ENCODE data around the gene DPP10.
A peak's percentile ranks its signal among the peaks of the same experiment; 100 is the strongest.

Gene DPP10

GRCh38 chr2:115413791-115414190 lies 971.4 kb downstream of the DPP10 start:
- Histone ChIP-seq H3K4me2 (ENCODE audit: insufficient read depth, low read length, poor library complexity, severe bottlenecking) (no peak overlapping the region), H3K4ac (ENCODE audit: low read length) (no peak overlapping the region), H3K23ac (ENCODE audit: low read depth, low read length, poor library complexity) (no peak overlapping the region), H3K4me3 (ENCODE audit: low read length in 2 of 2) (no peak overlapping the region), H2AFZ (ENCODE audit: low read length) (no peak overlapping the region), H3K27ac (replicated peaks; ENCODE audit: low read length) (no peak overlapping the region), H2BK120ac (ENCODE audit: low read depth, low read length) (no peak overlapping the region), H2AK5ac (ENCODE audit: low read depth, low read length) (no peak overlapping the region), H3K4me1 (ENCODE audit: control insufficient read depth in 2 of 2, insufficient read depth in 1 of 2, low read depth in 1 of 2, low read length in 2 of 2) (no peaks in the 10 kb centered on the region), H2BK15ac (ENCODE audit: low read length) (no peak overlapping the region), H3K27me3 (ENCODE audit: control insufficient read depth in 3 of 3, insufficient read depth in 3 of 3, low read depth in 1 of 3, low read length in 3 of 3) (no peaks in the 10 kb centered on the region), H3K9ac (ENCODE audit: low read depth, low read length, poor library complexity) (no peak overlapping the region), H4K8ac (ENCODE audit: low read depth, low read length) (no peak overlapping the region), H2BK12ac (ENCODE audit: low read length) (no peak overlapping the region), H4K91ac (ENCODE audit: low read depth, low read length, poor library complexity) (no peak overlapping the region), H3K9me3 (replicated peaks in 1 of 2; ENCODE audit: control insufficient read depth in 2 of 2, insufficient read depth in 1 of 2, low read depth in 1 of 2, low read length in 2 of 2) (no peaks in the 10 kb centered on the region), H2BK5ac (ENCODE audit: low read length) (no peak overlapping the region), H3K18ac (ENCODE audit: low read length) (no peak overlapping the region), H3K14ac (ENCODE audit: low read length) (no peak overlapping the region), H3K36me3 (replicated peaks in 1 of 2; ENCODE audit: control insufficient read depth in 2 of 2, insufficient read depth in 2 of 2, low read length in 2 of 2) (no peaks in the 10 kb centered on the region), H3K79me1 (ENCODE audit: low read depth, low read length) (no peaks in the 10 kb centered on the region)
- no CpG with 5 or more reads among the region's 2 CpGs for WGBS, 2 donors (ENCODE audit: extremely low coverage in 2 of 2, insufficient read length in 2 of 2, insufficient replicate concordance in 1 of 2)
- no peak for DNase-seq (ENCODE audit: low spot score)

- Histone ChIP-seq H4K8ac (ENCODE audit: low read depth, low read length) (no peak overlapping the region), H3K14ac (ENCODE audit: low read length) (no peak overlapping the region), H3K9me3 (replicated peaks in 1 of 2; ENCODE audit: control insufficient read depth in 2 of 2, insufficient read depth in 1 of 2, low read depth in 1 of 2, low read length in 2 of 2) (no peaks in the 10 kb centered on the region), H3K23ac (ENCODE audit: low read depth, low read length, poor library complexity) (no peak overlapping the region), H3K36me3 (replicated peaks in 1 of 2; ENCODE audit: control insufficient read depth in 2 of 2, insufficient read depth in 2 of 2, low read length in 2 of 2) (no peaks in the 10 kb centered on the region), H3K4me3 (ENCODE audit: low read length in 2 of 2) (no peak overlapping the region), H2BK120ac (ENCODE audit: low read depth, low read length) (no peak overlapping the region), H2BK12ac (ENCODE audit: low read length) (no peak overlapping the region), H3K4me1 (ENCODE audit: control insufficient read depth in 2 of 2, insufficient read depth in 1 of 2, low read depth in 1 of 2, low read length in 2 of 2) (no peaks in the 10 kb centered on the region), H4K91ac (ENCODE audit: low read depth, low read length, poor library complexity) (no peak overlapping the region), H3K27ac (replicated peaks; ENCODE audit: low read length) (no peak overlapping the region), H3K4me2 (ENCODE audit: insufficient read depth, low read length, poor library complexity, severe bottlenecking) (no peak overlapping the region), H2BK5ac (ENCODE audit: low read length) (no peak overlapping the region), H3K18ac (ENCODE audit: low read length) (no peak overlapping the region), H3K4ac (ENCODE audit: low read length) (no peak overlapping the region), H3K27me3 (ENCODE audit: control insufficient read depth in 3 of 3, insufficient read depth in 3 of 3, low read depth in 1 of 3, low read length in 3 of 3) (no peaks in the 10 kb centered on the region), H2AFZ (ENCODE audit: low read length) (no peak overlapping the region), H3K79me1 (ENCODE audit: low read depth, low read length) (no peaks in the 10 kb centered on the region), H2AK5ac (ENCODE audit: low read depth, low read length) (no peak overlapping the region), H3K9ac (ENCODE audit: low read depth, low read length, poor library complexity) (no peak overlapping the region), H2BK15ac (ENCODE audit: low read length) (no peak overlapping the region)
- no CpG with 5 or more reads among the region's 2 CpGs for WGBS, 2 donors (ENCODE audit: extremely low coverage in 2 of 2, insufficient read length in 2 of 2, insufficient replicate concordance in 1 of 2)
- no peak for DNase-seq (ENCODE audit: low spot score)
Measured at GRCh38 chr2:115414466-115414865, 972.0 kb downstream of the DPP10 start.

GRCh38 chr2:115422004-115422634 lies 979.7 kb downstream of the DPP10 start:
- no peak overlapping the region for H4K91ac ChIP-seq (ENCODE audit: low read depth, low read length, poor library complexity)
- H3K36me3 ChIP-seq (replicated peaks in 1 of 2; ENCODE audit: control insufficient read depth in 2 of 2, insufficient read depth in 2 of 2, low read length in 2 of 2): no peaks in the 10 kb centered on the region
- no CpG with 5 or more reads among the region's 3 CpGs for WGBS, 2 donors (ENCODE audit: extremely low coverage in 2 of 2, insufficient read length in 2 of 2, insufficient replicate concordance in 1 of 2)
- no peak overlapping the region for H3K18ac ChIP-seq (ENCODE audit: low read length)
- no peak overlapping the region for H2BK120ac ChIP-seq (ENCODE audit: low read depth, low read length)
- no peak overlapping the region for H2BK5ac ChIP-seq (ENCODE audit: low read length)
- H3K27me3 ChIP-seq (ENCODE audit: control insufficient read depth in 3 of 3, insufficient read depth in 3 of 3, low read depth in 1 of 3, low read length in 3 of 3): no peaks in the 10 kb centered on the region
- H2BK15ac ChIP-seq (ENCODE audit: low read length): no peak overlapping the region
- H2AK5ac ChIP-seq (ENCODE audit: low read depth, low read length): no peak overlapping the region
- H4K8ac ChIP-seq (ENCODE audit: low read depth, low read length): no peak overlapping the region
- H2AFZ ChIP-seq (ENCODE audit: low read length): no peak overlapping the region
- no peak overlapping the region for H3K9ac ChIP-seq (ENCODE audit: low read depth, low read length, poor library complexity)
- H2BK12ac ChIP-seq (ENCODE audit: low read length): no peak overlapping the region
- H3K4me1 ChIP-seq (ENCODE audit: control insufficient read depth in 2 of 2, insufficient read depth in 1 of 2, low read depth in 1 of 2, low read length in 2 of 2): no peaks in the 10 kb centered on the region
- H3K4me3 ChIP-seq (ENCODE audit: low read length in 2 of 2): no peak overlapping the region
- H3K27ac ChIP-seq (replicated peaks; ENCODE audit: low read length): no peak overlapping the region
- no peak overlapping the region for H3K14ac ChIP-seq (ENCODE audit: low read length)
- no peak overlapping the region for H3K23ac ChIP-seq (ENCODE audit: low read depth, low read length, poor library complexity)
- H3K4me2 ChIP-seq (ENCODE audit: insufficient read depth, low read length, poor library complexity, severe bottlenecking): no peak overlapping the region
- DNase-seq (ENCODE audit: low spot score): no peak
- no peaks in the 10 kb centered on the region for H3K79me1 ChIP-seq (ENCODE audit: low read depth, low read length)
- no peak overlapping the region for H3K4ac ChIP-seq (ENCODE audit: low read length)
- H3K9me3 ChIP-seq (replicated peaks in 1 of 2; ENCODE audit: control insufficient read depth in 2 of 2, insufficient read depth in 1 of 2, low read depth in 1 of 2, low read length in 2 of 2): peaks cover 0 to 2% of the 10 kb centered on the region in 2 donors

GRCh38 chr2:115427436-115427835 lies 985.0 kb downstream of the DPP10 start:
- H2BK15ac ChIP-seq (ENCODE audit: low read length): no peak overlapping the region
- no CpG with 5 or more reads among the region's 1 CpG for WGBS, 2 donors (ENCODE audit: extremely low coverage in 2 of 2, insufficient read length in 2 of 2, insufficient replicate concordance in 1 of 2)

More at GRCh38 chr2:115427436-115427835, 985.0 kb downstream of the DPP10 start:
- Histone ChIP-seq H2BK12ac (ENCODE audit: low read length) (no peak overlapping the region), H4K91ac (ENCODE audit: low read depth, low read length, poor library complexity) (no peak overlapping the region), H2AK5ac (ENCODE audit: low read depth, low read length) (no peak overlapping the region), H3K4me1 (ENCODE audit: control insufficient read depth in 2 of 2, insufficient read depth in 1 of 2, low read depth in 1 of 2, low read length in 2 of 2) (no peaks in the 10 kb centered on the region), H4K8ac (ENCODE audit: low read depth, low read length) (no peak overlapping the region), H3K79me1 (ENCODE audit: low read depth, low read length) (no peaks in the 10 kb centered on the region), H2AFZ (ENCODE audit: low read length) (peak overlapping the region; percentile 61), H3K9me3 (replicated peaks in 1 of 2; ENCODE audit: control insufficient read depth in 2 of 2, insufficient read depth in 1 of 2, low read depth in 1 of 2, low read length in 2 of 2) (peaks cover 0 to 6% of the 10 kb centered on the region in 2 donors), H3K27me3 (ENCODE audit: control insufficient read depth in 3 of 3, insufficient read depth in 3 of 3, low read depth in 1 of 3, low read length in 3 of 3) (no peaks in the 10 kb centered on the region), H3K4me3 (ENCODE audit: low read length in 2 of 2) (peak overlapping the region in 1 of 2 donors; percentile 21), H3K36me3 (replicated peaks in 1 of 2; ENCODE audit: control insufficient read depth in 2 of 2, insufficient read depth in 2 of 2, low read length in 2 of 2) (no peaks in the 10 kb centered on the region), H3K4ac (ENCODE audit: low read length) (no peak overlapping the region), H3K4me2 (ENCODE audit: insufficient read depth, low read length, poor library complexity, severe bottlenecking) (no peak overlapping the region), H3K18ac (ENCODE audit: low read length) (no peak overlapping the region), H3K27ac (replicated peaks; ENCODE audit: low read length) (no peak overlapping the region), H3K9ac (ENCODE audit: low read depth, low read length, poor library complexity) (no peak overlapping the region), H3K23ac (ENCODE audit: low read depth, low read length, poor library complexity) (no peak overlapping the region), H2BK120ac (ENCODE audit: low read depth, low read length) (no peak overlapping the region), H3K14ac (ENCODE audit: low read length) (no peak overlapping the region), H2BK5ac (ENCODE audit: low read length) (no peak overlapping the region)
- DNase-seq (ENCODE audit: low spot score): no peak
